Ascending aorta (tissue), 2 donors: ENCODE measurements around the gene ATP2B2. TPM values are rescaled to one million over a fixed set of nuclear protein-coding genes. Genes with fewer than 3 reads are reported as not detected.

Experiments used
- DNase-seq, 2 donors: peaks; one replicate each; pipeline ENCODE4 v3.0.0-alpha.2; 2019; ENCODE audit warnings: low spot score in 2 of 2
- H3K27ac ChIP-seq, 2 donors: fragments of 200-600 bp; sonication (generic); one replicate each; pipeline ENCODE4 v1.5.1; 2016 to 2017; ENCODE audit warnings: mild to moderate bottlenecking in 1 of 2
- H3K27me3 ChIP-seq: fragments of 200-600 bp; sonication (generic); one replicate; pipeline ENCODE4 v1.5.1; 2017
- H3K36me3 ChIP-seq, 2 donors: fragments of 200-600 bp; sonication (generic); one replicate each; pipeline ENCODE4 v1.5.1; 2016
- H3K4me1 ChIP-seq, 2 donors: fragments of 200-600 bp; sonication (generic); one replicate each; pipeline ENCODE4 v1.5.1; 2016 to 2017; ENCODE audit warnings: mild to moderate bottlenecking in 1 of 2
- H3K4me3 ChIP-seq, 2 donors: fragments of 200-600 bp; sonication (generic); one replicate each; pipeline ENCODE4 v1.5.1; 2016 to 2017; ENCODE audit warnings: mild to moderate bottlenecking in 1 of 2
- H3K9me3 ChIP-seq, 2 donors: fragments of 200-600 bp; sonication (generic); one replicate each; pipeline ENCODE4 v1.5.1; 2016
- intact Hi-C: fragments of 100-400 bp; cut with DNase I; formaldehyde crosslinking; loops from one replicate; pipeline ENCODE4 v1.15.1; 2023
- total RNA-seq: library from RNA; depleted of rRNA; stranded (reverse); fragments of >200 nt; gene quantifications from one replicate; pipeline ENCODE4 v1.1.0, GENCODE V29; 2016
- TF ChIP-seq, protein P1 (sequence below), 3 experiments: fragments of 200-600 bp in 2 of 3; fragments of 450-650 bp in 1 of 3; sonication (generic) in 2 of 3; IDR thresholded peaks; one replicate each; pipeline ENCODE4 v1.5.1; 2016 to 2019; ENCODE audit warnings: antibody characterized with exemption in 3 of 3, mild to moderate bottlenecking in 1 of 3, moderate library complexity in 1 of 3

The ATP2B2 gene
- total RNA-seq, 1 donor from 2014 or later = not detected

DNA sequence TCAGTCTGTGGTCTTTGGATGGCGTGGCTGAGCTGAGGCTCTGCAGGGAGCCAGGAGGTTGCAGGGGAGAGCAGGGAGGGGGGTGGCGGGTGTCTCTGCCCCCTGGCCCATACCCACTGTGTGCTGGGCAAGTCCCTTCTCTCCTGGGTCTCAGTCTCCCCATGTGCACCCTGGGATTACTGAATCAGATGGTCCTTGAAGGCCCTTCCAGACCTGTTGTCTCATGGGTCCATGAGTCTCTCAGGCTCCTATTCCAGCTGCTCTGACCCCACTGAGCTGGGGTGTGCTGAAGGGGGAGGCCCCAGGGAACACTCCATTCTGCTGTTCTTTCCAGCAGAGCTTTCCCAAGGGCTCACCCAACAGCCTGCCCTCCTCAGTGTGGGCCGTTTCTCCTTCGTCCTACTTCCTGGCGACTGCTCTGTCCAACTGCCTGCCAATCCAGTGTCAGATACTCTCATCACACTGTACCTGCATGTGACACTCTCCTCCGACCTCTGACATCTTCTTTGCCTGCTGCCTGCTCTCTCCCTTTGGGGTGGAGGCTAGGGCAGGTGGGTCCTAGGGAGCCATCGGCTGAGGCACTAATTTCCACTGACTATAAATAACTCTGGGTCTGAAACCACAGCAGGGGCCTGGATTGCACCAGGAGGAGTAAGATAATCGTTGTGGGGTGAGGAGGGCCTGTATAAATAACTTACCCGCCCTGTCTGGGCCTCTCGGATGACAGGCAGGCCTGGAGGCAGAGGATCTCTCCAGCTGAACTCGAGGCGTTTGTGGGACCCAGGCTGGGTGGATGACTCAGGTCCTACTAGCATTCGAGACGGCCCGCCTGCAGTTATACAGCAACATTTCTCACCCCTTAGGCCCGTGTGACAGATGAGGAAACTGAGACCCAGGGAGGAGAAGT, 67.1 kb downstream of the ATP2B2 start:
- DNase-seq = no peak
- Histone ChIP-seq H3K27ac (no peak overlapping the region), H3K27me3 (no peaks in the 10 kb centered on the region), H3K4me3 (no peak overlapping the region), H3K36me3 (no peaks in the 10 kb centered on the region), H3K4me1 (no peaks in the 10 kb centered on the region), H3K9me3 (no peaks in the 10 kb centered on the region)
- intact Hi-C loops = no loop called here
- TF ChIP-seq, protein P1, sequence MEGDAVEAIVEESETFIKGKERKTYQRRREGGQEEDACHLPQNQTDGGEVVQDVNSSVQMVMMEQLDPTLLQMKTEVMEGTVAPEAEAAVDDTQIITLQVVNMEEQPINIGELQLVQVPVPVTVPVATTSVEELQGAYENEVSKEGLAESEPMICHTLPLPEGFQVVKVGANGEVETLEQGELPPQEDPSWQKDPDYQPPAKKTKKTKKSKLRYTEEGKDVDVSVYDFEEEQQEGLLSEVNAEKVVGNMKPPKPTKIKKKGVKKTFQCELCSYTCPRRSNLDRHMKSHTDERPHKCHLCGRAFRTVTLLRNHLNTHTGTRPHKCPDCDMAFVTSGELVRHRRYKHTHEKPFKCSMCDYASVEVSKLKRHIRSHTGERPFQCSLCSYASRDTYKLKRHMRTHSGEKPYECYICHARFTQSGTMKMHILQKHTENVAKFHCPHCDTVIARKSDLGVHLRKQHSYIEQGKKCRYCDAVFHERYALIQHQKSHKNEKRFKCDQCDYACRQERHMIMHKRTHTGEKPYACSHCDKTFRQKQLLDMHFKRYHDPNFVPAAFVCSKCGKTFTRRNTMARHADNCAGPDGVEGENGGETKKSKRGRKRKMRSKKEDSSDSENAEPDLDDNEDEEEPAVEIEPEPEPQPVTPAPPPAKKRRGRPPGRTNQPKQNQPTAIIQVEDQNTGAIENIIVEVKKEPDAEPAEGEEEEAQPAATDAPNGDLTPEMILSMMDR (IDR thresholded peaks at IDR 0.05) = no peak

DNA sequence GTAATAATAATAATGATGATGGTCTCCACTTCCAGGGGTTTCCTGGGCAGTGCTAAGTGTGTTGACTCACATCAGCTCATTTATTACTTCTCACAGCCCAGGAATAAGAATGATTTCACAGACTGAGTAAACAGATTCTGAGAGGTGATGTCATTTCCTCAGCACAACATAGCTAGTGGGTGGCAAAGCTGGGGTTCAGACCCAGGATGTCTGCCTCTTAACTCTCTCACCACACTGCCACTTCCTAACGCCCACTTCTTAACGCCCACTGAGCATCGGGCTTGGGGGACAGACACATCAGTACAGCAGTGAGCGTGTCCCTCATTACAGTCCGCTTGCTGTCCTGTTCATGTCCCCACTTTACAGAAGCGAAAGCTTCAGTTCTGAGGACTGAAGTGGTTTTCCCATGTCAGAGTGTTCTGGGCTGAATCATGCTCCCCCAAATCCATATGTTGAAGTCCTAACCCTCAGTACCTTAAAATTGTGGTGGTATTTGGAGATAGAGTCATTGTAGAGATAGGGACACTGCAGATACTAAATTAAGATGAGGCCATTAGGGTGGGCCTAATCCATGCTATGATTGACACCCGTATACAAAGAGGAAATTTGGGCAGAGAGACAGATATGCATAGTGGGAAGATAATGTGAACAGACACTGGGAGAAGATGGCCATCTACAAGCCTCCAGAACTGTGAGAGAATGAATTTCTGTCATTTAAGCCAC, 68.0 kb downstream of the ATP2B2 start:
- no peaks in the 10 kb centered on the region for H3K27me3 ChIP-seq
- no peak overlapping the region for H3K27ac ChIP-seq
- TF ChIP-seq, protein P1 (IDR thresholded peaks at IDR 0.05) = no peak
- intact Hi-C loops = no loop called here
- H3K9me3 ChIP-seq = no peaks in the 10 kb centered on the region
- H3K4me3 ChIP-seq = no peak overlapping the region
- no peak for DNase-seq
- no peaks in the 10 kb centered on the region for H3K36me3 ChIP-seq
- no peaks in the 10 kb centered on the region for H3K4me1 ChIP-seq

DNA sequence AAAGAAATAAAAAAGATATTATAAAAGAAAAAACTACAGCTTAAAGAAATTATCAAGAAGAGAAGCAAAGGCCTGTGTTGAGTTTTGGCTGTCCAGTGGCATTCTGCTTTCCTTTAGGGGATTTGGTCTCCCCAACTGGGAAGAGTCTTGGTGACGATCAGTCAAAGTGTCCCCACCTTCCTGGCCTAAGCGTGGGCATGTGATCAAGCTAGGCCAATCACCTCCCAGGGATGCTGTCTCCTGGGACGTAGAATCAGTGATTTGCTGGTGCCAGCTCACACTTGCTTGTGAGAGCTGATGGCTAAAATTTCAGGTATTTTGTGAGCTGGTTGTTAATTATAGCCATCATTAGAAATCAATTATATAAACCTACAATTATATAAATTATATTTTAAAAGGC, 69.5 kb downstream of the ATP2B2 start:
- intact Hi-C loops = no loop called here
- no peak overlapping the region for H3K4me3 ChIP-seq
- no peaks in the 10 kb centered on the region for H3K9me3 ChIP-seq
- no peaks in the 10 kb centered on the region for H3K4me1 ChIP-seq
- no peaks in the 10 kb centered on the region for H3K27me3 ChIP-seq
- no peaks in the 10 kb centered on the region for H3K36me3 ChIP-seq
- TF ChIP-seq, protein P1 (IDR thresholded peaks at IDR 0.05) = no peak
- DNase-seq = no peak
- no peak overlapping the region for H3K27ac ChIP-seq

DNA sequence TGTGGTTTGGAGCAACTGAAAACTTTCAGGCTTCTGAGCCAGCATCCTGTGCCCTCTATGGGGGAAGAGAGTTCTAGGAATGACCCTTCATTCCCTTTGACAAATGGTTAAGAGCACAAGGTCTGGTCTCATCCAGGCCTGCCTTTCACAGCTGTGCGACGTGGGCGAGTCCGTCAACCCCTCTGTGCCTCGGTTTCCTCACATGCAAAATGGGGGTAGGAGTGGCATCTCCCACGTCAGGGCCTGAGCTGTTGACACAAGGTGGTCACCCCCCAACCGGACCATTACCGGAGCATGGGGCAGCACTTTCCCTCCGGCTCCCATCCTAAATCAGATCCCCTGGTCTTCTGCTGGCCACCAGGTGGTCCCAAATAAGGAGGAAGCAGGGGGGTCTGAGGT, 70.4 kb downstream of the ATP2B2 start:
- no peak for DNase-seq
- no peak overlapping the region for H3K27ac ChIP-seq
- no peaks in the 10 kb centered on the region for H3K36me3 ChIP-seq
- no peaks in the 10 kb centered on the region for H3K4me1 ChIP-seq
- intact Hi-C loops = no loop called here
- no peak overlapping the region for H3K4me3 ChIP-seq
- TF ChIP-seq, protein P1 (IDR thresholded peaks at IDR 0.05) = no peak
- H3K27me3 ChIP-seq = no peaks in the 10 kb centered on the region
- H3K9me3 ChIP-seq = no peaks in the 10 kb centered on the region

DNA sequence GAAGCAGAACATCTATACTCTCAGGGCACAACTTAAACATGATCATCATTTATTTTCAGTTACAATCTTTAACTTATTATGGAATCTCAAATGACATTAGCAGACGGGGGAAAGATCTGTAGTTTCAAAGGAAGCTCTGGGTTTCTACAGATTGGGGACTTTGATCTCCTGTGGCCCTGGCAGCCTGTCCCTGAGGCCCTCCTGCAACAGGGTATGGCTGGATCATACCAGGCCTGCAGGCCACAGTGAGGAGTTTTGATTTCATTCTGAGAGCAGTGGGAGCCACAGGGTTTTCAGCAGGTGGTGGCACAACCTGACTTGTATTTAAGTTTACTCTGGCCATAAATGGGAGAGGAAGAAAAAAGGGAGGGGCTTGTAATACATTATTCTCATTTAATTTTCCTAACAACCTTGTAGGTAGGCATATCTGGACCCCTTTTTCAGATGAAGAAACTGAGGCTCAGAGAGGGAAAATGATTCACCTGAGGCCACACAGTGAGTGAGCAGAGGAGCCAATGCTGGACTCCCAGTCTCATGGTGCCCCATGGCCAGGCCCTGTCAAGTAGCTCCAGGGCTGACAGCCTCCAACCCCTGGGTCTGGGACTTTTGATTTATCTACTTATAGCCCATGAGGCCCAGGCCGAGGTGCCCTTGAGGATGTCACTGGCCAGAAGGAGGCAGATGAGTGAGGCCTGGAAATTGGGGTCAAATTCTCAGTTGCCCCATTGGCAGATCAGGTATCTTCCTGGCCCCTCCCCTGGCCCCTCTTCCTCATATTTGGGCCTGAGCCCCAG, 71.0 kb downstream of the ATP2B2 start:
- Histone ChIP-seq H3K4me3 (no peak overlapping the region), H3K27me3 (no peaks in the 10 kb centered on the region), H3K9me3 (no peaks in the 10 kb centered on the region), H3K4me1 (no peaks in the 10 kb centered on the region), H3K27ac (no peak overlapping the region), H3K36me3 (no peaks in the 10 kb centered on the region)
- intact Hi-C loops = no loop called here
- DNase-seq = no peak
- TF ChIP-seq, protein P1 (IDR thresholded peaks at IDR 0.05) = no peak
